ENCODE results near the gene SSBP2. TPM values are rescaled to one million over a fixed set of nuclear protein-coding genes. Genes with fewer than 3 reads are reported as not detected.

Gene SSBP2
- total and polyA plus RNA-seq, 7 donors: 9.9 to 89.2 (median 68.7) TPM

DNA sequence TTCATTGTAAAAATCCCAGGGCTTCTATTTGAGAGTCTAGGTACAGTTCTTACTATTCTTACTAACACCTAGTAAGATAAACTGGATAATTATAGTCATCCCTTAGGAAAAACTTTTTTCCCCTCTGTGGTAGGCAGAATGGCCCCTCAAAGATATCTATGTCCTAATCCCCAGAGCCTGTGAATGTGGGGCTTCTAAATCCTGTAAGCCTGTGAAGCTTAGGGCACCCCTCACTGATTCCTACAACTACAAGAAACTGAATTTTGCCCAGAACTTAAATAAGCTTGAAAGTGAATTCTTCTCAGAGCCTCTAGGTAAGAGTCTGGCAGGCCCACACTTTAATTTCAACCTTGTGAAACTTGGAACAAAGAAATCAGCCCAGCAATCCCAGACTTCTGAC, 226.9 kb downstream of the SSBP2 start:
- H3K27me3 ChIP-seq: no peaks in the 10 kb centered on the region
- no peak overlapping the region for H3K27ac ChIP-seq
- no peak overlapping the region for H3K4me3 ChIP-seq
- no peak for TF ChIP-seq EP300 (IDR thresholded peaks at IDR 0.05)
- no peak for TF ChIP-seq CTCF (IDR thresholded peaks at IDR 0.05)
- no peak for TF ChIP-seq POLR2A (IDR thresholded peaks at IDR 0.05)
- TF ChIP-seq POLR2AphosphoS5 (IDR thresholded peaks at IDR 0.05): no peak
- peaks cover 0 to 13% (median 5%) of the 10 kb centered on the region in 4 donors for H3K4me1 ChIP-seq
- no peaks in the 10 kb centered on the region for H3K9me3 ChIP-seq
- no peaks in the 10 kb centered on the region for H3K36me3 ChIP-seq
- no peak for DNase-seq
- intact Hi-C loops (cut with DNase I): no loop called here

GRCh38 chr5:81522571-81522970, 228.3 kb downstream of the SSBP2 start:
- WGBS, 2 donors: 86 to 89% methylated on average over 1 of the region's 1 CpG
- no peaks in the 10 kb centered on the region for H3K9me3 ChIP-seq
- no peaks in the 10 kb centered on the region for H3K27me3 ChIP-seq
- intact Hi-C loops (cut with DNase I): no loop called here
- H3K4me3 ChIP-seq: no peak overlapping the region
- TF ChIP-seq EP300 (IDR thresholded peaks at IDR 0.05) (no peak), POLR2A (IDR thresholded peaks at IDR 0.05) (no peak), CTCF (IDR thresholded peaks at IDR 0.05) (no peak), POLR2AphosphoS5 (IDR thresholded peaks at IDR 0.05) (no peak)
- H3K4me1 ChIP-seq: peaks cover 0 to 13% (median 5%) of the 10 kb centered on the region in 4 donors
- no peak for DNase-seq
- no peak overlapping the region for H3K27ac ChIP-seq
- H3K36me3 ChIP-seq: no peaks in the 10 kb centered on the region

DNA sequence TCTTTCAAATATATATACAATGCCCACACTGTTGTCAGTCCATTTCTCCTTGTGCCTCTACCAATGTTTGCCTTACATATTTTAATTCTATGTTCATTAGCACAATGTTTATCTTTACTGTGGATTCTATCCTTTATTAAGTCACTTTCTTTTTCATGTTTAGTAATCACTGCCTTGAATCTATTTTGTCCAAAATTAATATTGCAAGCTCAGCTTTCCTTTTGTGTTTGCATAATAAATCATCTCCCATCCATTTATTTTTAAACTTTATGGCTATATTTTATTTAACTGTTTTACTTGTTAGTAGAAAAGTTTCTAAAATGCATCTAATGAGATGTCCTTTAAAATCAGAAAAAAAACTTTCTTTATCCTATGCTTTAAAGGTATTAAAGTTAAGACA, 230.1 kb downstream of the SSBP2 start:
- H3K36me3 ChIP-seq: no peaks in the 10 kb centered on the region
- no peak overlapping the region for H3K4me3 ChIP-seq
- no peaks in the 10 kb centered on the region for H3K9me3 ChIP-seq
- H3K27me3 ChIP-seq: no peaks in the 10 kb centered on the region
- no peak for DNase-seq
- intact Hi-C loops (cut with DNase I): no loop called here
- TF ChIP-seq CTCF (IDR thresholded peaks at IDR 0.05): no peak
- TF ChIP-seq POLR2AphosphoS5 (IDR thresholded peaks at IDR 0.05): no peak
- peaks cover 0 to 7% (median 2%) of the 10 kb centered on the region in 4 donors for H3K4me1 ChIP-seq
- H3K27ac ChIP-seq: no peak overlapping the region

GRCh38 chr5:81519217-81519905, 231.5 kb downstream of the SSBP2 start:
- Histone ChIP-seq H3K4me1 (peaks cover 0 to 3% (median 0%) of the 10 kb centered on the region in 4 donors), H3K27me3 (no peaks in the 10 kb centered on the region), H3K9me3 (no peaks in the 10 kb centered on the region), H3K36me3 (no peaks in the 10 kb centered on the region), H3K27ac (no peak overlapping the region), H3K4me3 (no peak overlapping the region)
- intact Hi-C loops (cut with DNase I): no loop called here
- DNase-seq: no peak
- TF ChIP-seq CTCF (IDR thresholded peaks at IDR 0.05) (no peak), POLR2A (IDR thresholded peaks at IDR 0.05) (no peak), EP300 (IDR thresholded peaks at IDR 0.05) (no peak), POLR2AphosphoS5 (IDR thresholded peaks at IDR 0.05) (no peak)
- 78 to 93% methylated on average over 2 of the region's 2 CpGs for WGBS, 2 donors

- H3K9me3 ChIP-seq: no peaks in the 10 kb centered on the region
- H3K27ac ChIP-seq: no peak overlapping the region
- no peak for DNase-seq
- H3K36me3 ChIP-seq: no peaks in the 10 kb centered on the region
- TF ChIP-seq POLR2AphosphoS5 (IDR thresholded peaks at IDR 0.05) (no peak), EP300 (IDR thresholded peaks at IDR 0.05) (no peak), CTCF (IDR thresholded peaks at IDR 0.05) (no peak), POLR2A (IDR thresholded peaks at IDR 0.05) (no peak)
- intact Hi-C loops (cut with DNase I): no loop called here
- no peak overlapping the region for H3K4me3 ChIP-seq
- no peaks in the 10 kb centered on the region for H3K27me3 ChIP-seq
- no peaks in the 10 kb centered on the region for H3K4me1 ChIP-seq
Measured at GRCh38 chr5:81517462-81517861, 233.4 kb downstream of the SSBP2 start.
